DLD1 (cell line): ENCODE results near the gene LHB.
"Not testable (repeated sequence)": the region's sequence is repeated elsewhere in the genome, so short reads cannot be mapped to it uniquely, and the experiment has no call there.

Source experiments
- in situ Hi-C: cut with HindIII; loops from 2 replicates; pipeline ENCODE4 v1.10.0; 2017; ENCODE audit warnings: low sequenced_read_pairs

The LHB gene

DNA sequence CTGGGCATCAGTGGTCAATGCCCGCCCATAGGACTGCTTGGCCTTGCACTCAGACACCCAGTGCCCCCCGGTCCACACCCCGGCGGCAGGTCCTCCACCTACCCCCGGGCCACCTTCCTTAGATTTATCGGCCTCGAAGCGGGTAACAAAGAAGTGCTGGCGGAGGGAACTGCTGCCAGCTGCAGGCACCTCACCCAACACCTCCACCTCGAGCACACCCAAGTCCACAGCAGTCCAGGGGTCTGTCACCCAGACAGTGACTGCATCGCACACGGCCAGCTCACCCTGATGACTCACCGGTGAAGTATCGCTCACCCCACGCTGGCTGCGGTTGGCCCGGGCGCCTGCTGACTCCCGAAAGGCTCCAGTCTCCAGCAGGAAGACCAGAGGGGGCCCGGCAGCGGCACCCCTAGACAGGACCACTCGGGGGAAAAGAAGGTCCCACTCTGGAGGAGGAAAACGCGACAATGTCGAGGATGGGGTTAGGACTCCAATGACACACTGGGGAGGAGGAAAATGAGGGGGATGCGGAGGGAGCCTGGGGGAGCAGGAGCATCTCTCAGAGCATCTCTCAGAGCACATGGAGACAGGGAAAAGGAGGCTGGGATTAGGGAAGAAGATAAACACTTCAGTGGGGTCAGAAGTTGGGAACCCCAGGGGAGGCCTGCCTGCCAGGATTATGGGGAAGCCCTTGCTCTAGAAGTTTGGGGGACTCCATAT lies 21.8 kb upstream of the LHB start:
- in situ Hi-C loops: not testable (repeated sequence)

DNA sequence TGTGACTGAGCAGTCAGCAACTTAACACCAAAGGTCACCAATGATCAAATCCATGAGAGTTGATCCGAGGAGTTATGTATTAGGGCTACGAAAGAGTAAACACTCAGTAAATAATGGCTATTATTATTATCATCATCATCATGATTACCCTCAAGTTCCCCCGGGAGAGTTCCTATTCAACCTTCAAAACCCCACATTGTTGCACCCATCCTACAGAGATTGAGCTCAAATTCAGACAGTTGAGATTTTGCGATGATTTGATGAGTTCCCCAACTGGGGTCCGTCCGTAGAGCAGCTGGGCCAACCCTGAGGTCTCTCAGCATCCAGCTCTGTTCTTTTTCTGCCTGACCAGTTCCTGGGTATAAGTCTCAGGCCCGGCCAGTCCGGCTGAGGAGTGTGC lies 21.2 kb upstream of the LHB start:
- in situ Hi-C loops: not testable (repeated sequence)

DNA sequence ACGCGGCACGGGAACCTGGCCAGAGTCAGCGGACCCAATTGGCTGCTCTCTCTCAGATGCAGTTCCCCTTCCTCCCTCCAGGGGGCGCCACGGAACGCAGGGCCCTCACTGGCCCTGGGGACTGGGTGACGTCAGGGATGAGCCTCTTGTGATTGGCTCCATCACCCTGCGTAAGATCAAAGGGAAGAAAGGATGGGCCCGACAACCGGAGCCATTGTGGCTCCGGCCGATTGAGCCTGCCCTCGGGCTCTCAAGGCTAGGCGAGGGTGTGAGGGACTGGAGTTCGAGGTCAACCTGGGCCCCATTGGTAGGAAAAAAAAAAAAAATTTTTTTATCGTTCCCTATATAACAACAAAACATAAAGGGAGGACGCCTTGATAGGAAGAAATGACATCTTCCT lies 19.9 kb upstream of the LHB start, which contains the start of gene CGB1:
Gene CGB1 (minus strand): TSS at position 81 of the 400 bp plus-strand sequence. CDS start 184 bp downstream, outside the sequence.
- in situ Hi-C loops: not testable (repeated sequence)

DNA sequence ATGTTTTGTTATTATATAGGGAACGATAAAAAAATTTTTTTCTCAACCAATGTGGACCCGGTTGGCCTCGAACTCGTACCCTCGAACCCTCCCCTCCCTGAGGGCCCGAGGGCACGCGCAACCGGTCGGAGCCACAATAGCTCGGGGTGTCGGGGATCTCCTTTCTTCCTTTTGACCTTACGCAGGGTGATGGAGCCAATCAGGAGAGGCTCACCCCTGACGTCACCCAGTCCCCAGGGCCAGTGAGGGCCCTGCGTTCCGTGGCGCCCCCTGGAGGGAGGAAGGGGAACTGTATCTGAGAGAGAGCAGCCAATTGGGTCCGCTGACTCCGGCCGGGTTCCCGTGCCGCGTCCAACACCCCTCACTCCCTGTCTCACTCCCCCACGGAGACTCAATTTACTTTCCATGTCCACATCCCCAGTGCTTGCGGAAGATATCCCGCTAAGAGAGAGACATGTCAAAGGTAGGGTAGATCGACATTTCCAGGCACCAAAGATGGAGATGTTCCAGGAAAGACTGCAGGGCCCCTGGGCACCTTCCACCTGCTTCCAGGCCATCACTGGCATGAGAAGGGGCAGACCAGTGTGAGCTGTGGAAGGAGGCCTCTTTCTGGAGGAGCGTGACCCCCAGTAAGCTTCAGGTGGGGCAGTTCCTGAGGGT lies 14.9 kb upstream of the LHB start, which contains the start of gene CGB2:
Gene CGB2 (plus strand): TSS at position 249 of the 660 bp plus-strand sequence. CDS start 206 bp downstream, at position 455.
- in situ Hi-C loops: not testable (repeated sequence)

DNA sequence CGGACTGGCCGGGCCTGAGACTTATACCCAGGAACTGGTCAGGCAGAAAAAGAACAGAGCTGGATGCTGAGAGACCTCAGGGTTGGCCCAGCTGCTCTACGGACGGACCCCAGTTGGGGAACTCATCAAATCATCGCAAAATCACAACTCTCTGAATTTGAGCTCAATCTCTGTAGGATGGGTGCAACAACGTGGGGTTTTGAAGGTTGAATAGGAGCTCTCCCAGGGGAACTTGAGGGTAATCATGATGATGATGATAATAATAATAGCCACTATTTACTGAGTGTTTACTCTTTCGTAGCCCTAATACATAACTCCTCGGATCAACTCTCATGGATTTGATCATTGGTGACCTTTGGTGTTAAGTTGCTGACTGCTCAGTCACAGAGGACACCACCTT lies 13.4 kb upstream of the LHB start:
- in situ Hi-C loops: not testable (repeated sequence)

DNA sequence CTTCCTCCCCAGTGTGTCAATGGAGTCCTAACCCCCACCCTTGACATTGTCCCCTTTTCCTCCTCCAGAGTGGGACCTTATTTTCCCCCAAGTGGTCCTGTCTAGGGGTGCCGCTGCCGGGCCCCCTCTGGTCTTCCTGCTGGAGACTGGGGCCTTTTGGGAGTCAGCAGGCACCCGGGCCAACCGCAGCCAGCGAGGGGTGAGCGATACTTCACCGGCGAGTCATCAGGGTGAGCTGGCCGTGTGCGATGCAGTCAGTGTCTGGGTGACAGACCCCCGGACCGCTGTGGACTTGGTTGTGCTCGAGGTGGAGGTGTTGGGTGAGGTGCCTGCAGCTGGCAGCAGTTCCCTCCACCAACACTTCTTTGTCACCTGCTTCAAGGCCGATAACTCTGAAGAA lies 12.9 kb upstream of the LHB start:
- in situ Hi-C loops: not testable (repeated sequence)

DNA sequence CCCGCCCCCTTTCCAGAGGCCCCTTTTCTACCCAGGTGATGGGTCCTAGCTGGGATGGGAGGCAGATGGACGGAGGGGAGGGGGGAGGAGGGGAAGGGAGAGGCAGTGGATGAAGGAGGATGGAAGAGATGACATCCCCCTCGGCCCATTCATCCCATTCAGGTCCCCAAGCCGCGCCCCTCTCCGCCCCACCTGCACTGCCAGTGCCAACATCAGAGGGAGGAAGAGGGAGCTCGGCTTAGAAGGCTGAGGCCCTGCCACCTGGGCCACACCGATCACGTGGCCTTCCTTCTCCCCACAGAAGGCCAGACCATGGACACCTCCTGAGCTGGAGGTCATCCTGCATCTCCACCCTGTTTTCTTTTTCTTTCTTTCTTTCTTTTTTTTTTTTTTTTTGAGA lies 11.8 kb upstream of the LHB start:
- in situ Hi-C loops: not testable (repeated sequence)

DNA sequence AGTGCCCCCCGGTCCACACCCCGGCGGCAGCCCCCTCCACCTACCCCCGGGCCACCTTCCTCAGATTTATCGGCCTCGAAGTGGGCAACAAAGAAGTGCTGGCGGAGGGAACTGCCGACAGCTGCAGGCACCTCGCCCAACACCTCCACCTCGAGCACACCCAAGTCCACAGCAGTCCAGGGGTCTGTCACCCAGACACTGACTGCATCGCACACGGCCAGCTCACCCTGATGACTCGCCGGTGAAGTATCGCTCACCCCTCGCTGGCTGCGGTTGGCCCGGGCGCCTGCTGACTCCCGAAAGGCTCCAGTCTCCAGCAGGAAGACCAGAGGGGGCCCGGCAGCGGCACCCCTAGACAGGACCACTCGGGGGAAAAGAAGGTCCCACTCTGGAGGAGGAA lies 8.7 kb upstream of the LHB start:
- in situ Hi-C loops: not testable (repeated sequence)

DNA sequence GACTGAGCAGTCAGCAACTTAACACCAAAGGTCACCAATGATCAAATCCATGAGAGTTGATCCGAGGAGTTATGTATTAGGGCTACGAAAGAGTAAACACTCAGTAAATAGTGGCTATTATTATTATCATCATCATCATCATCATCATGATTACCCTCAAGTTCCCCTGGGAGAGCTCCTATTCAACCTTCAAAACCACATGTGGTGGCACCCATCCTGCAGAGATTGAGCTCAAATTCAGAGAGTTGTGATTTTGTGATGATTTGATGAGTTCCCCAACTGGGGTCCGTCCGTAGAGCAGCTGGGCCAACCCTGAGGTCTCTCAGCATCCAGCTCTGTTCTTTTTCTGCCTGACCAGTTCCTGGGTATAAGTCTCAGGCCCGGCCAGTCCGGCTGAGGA lies 8.2 kb upstream of the LHB start:
- in situ Hi-C loops: not testable (repeated sequence)

DNA sequence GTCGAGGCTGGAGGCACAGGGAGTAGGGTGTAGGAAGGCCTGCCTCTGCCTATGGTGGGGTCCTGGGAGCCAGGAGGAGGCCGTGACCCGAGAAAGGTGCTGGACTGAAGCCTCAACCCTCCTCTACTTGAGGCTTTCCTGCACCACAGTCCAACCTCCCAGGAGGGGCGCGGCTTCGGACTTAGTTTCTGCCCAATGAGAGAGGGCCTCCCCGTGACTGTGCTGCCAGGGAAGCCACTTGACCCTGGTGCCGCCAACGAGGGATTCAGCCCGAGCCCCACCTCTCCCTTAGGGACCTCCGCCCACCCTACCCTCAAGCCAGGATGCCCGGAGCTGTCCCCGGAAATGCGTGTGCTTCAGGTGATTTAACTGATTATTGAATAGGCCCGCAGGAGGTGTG lies 7.3 kb upstream of the LHB start, which contains the start of gene CGB3:
Gene CGB3 (minus strand): TSS at position 101 of the 400 bp plus-strand sequence. CDS start 362 bp downstream, outside the sequence.
- in situ Hi-C loops: not testable (repeated sequence)

DNA sequence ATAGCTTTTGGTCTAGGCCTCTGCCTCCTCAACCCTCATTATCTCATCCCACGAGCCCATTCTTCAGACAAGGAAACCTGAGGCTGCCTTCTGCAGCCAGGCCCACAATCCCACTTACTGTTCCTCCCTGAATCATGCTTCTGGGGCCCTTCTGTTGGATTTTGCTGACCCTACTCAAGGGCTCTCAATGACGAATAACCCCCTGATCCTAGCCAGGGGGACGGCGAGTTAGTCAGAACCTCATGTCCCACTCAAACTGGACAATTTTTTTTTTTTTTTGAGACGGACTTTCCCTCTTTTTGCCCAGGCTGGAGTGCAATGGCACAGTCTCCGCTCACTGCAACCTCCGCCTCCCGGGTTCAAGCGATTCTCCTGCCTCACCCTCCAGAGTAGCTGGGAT lies 5.2 kb upstream of the LHB start:
- in situ Hi-C loops: no loop called here

DNA sequence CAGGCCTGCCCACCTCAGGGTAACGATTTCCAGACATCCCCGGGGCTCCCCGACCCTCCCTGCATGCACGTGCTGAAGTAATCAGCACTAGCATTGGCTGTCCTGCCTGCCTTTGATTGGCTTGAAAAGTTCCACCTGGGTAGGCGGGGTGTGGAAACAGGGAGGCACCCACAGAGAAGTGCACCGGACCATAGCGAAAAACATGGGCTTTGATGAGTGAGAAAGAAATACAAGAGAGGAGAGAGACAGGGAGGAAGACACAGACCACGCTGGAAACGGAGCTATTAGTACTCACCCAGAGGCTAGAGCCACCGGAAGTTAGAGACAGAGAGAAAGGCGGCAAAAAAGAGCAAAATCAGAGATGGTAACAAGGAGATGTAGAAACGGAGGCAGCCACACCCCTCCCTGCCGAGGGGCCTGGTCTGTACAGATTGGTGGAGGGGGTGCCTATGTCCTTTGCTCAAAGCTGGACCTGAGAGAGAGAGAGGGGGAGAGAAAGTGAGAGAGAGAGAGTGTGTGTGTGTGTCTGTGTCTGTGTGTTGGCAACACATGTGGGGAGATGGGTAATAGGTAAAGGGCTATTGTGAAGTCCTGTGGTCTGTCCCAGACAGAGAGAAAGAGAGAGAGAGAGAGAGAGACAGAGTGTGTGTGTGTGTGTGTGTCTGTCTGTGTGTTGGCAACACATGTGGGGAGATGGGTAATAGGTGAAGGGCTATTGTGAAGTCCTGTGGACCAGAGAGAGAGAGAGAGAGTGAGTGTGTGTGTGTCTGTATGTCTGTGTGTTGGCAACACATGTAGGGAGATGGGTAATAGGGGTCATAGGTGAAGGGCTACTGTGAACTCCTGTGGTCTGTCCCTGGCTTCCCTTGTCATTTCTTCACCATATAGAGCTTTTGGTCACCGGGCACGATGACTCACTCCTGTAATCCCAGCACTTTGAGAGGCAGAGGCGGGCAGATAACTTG lies 4.3 kb upstream of the LHB start:
- in situ Hi-C loops: no loop called here

DNA sequence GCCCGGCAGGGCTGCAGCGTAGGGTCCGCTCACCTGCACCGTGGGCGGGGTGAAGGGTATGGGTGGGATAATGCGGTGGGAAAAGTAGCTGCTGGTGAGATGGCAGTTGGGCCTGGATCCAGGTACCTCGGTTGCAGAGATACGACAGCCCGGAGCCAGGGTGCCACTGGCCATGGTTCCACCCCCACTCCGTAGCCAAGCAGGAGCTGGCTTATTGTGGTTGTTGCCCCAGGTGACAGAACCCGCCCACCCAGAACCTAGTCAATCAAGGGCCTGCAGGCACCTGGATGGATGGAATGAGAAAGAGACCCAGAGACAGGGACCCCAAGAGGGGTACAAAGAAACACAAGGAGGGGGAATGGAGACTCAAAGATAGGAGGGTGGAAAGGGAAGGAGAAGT lies 3.5 kb upstream of the LHB start:
- in situ Hi-C loops: no loop called here

DNA sequence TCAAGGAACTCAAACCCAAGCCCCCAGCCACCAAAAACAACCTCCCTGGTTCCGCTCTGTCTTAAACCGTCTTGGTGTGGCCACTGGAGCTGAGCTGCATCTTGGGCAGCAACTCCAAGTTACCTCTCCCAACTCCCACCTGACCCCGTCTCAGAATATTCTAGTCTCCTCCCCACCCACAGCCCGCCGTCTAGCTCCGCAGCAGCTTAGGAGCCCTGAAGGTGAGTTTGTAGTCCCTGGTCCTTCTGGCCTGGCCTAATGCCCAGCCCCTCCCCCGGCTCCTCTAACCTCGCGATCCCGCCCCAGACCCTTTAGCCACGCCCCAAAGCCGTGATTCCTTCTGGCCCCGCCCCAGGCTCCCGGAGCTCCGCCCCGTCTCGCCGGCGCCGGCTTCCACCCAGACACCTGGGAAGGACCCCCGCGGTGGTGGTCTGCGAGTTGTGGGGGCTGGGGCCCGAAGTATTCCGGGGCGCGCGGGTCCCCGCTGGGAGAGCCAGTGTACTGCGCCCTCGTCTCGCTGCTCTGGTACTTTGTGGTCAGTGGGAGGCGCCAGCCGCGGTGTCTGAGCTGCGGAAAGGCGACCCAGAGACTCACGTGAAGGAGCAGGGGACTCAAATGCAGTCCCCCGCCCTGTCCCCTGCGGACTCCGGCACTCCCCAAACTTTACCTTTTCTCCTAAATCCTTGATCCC lies 2.5 kb upstream of the LHB start:
- in situ Hi-C loops: no loop called here

DNA sequence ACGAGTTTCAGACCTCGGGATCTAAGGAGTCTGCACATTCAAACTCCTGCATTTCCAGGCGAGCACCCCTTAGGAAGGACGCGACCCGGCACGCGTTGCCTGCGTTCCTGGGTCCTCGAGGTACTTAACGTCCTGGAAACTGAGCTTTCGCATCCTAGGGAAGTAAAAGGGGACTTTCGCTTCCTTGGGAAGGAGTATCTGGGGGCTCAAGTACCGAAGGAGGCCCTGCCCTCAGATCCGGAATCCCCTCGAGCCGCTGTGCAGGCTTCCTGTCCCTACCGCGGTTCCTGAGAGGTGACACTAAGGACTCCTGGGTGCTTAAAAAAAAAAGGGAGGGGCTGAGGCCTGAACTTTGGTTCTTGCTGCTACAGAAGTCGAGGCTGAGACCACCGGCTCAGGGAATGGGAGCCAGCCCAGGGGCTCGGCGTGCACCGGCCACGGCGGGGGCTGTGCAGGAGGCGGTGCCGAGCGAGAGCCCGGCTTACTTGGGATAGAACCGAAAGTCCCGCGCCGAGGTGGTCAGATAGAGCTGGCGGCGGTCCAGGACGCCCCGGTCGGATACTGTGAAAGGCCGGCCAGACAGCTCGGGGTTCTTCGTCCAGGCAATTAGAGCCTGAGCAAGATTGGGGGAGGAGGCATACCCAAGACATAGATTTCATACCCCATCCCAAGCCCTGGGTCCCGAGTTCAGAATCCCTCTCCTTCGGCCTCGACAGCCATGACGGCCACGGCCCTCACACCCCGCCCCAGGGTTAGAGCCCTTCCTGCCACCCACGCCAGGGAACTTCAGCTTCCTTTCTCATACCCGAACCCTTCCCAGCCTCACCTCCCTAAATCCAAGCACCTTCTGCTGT lies 1.7 kb upstream of the LHB start:
- in situ Hi-C loops: not testable (repeated sequence)

DNA sequence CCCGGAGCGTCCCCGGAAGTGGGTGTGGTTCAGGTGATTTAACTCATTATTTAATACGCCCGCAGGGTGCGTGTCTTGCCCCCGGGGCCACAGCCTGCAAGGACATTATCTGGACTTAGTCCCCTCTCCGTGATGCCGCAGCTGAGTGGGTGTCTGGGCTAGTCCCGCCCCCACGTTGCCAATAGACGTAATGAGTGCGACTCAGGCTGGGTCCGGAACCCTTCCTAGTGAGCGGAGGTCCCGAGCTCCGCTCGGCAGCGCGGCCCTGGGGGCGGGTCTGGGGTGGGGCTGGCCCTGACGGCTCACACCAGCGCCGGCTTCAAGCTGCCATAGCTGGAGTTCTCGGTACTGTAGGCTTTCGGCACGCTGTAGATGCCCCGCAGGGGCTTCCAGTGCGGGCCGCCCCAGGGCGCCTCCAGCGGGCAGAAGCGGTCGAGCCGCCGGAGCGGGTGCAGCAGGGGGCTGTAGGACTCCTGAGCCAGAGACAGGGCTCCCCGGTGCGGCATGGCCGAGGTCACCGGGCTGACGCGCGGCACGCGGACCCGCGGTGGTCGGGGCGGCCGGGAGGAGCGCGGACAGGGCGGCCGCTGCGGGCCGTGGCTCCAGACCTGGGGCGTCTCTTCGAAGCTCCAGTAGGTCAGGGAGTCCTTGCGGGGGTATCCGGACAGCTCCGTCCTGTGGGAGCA lies 918 bp upstream of the LHB start:
- in situ Hi-C loops: no loop called here

DNA sequence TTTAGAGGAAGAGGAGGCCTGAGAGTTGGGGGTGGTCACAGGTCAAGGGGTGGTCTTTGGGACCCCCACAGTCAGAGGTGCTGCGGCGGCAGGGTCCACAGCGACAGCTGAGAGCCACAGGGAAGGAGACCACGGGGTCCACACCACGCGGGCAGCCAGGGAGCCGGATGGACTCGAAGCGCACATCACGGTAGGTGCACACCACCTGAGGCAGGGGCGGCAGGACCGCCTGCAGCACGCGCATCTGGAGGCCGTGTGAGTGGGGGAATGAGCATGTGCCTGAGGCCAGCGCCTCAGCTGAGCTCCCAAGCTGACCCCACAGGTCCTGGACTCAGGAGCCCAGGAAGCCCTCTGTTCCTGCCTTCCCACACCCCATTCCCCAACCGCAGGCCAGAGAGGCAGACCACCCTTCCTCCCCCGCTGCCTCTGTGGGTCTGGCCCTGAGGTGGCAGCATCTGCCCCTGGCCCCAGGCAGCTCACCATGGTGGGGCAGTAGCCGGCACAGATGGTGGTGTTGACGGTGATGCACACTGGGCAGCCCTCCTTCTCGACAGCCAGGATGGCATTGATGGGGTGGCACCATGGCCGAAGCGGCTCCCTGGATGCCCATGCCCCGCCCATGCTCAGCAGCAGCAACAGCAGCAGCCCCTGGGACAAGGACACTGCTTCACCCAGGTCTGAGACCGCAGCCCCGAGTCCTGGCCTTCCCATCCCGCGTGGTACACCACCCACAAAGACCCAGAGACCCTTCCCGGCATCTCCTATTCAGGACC lies 638 bp downstream of the LHB start:
- in situ Hi-C loops: no loop called here

DNA sequence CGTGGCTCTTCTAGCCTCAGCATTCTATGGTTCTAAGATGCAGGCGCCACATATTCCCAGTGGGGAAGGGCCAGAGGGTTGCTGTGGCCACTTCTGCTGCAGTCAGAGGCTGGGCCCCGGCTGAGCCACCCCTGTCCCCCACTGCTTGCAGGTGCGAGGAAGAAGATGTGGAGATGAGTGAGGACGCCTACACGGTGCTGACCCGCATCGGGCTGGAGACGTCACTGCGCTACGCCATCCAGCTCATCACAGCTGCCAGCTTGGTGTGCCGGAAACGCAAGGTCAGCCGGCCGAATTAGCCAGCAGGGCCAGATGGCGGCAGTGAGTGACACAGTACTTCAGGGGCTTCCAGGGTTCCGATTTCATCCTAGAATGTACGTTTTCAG lies 2.0 kb downstream of the LHB start:
- in situ Hi-C loops: no loop called here
